ENCODE data around the gene HDAC4. TPM values are rescaled to one million over a fixed set of nuclear protein-coding genes. Genes with fewer than 3 reads are reported as not detected.

The HDAC4 gene
- total RNA-seq, 1 experiment from 2014 or later = 32.0 TPM

GRCh38 chr2:239271882-239272281 lies 128.9 kb downstream of the HDAC4 start:
- H3K56ac ChIP-seq (ENCODE audit: insufficient read length, low read depth, low read length) = no peak overlapping the region
- TF ChIP-seq CTCF (conservative IDR thresholded peaks at IDR 0.05) = no peak
- H2BK120ac ChIP-seq (ENCODE audit: low read depth, low read length, poor library complexity, severe bottlenecking) = no peak overlapping the region
- H3K9me3 ChIP-seq (ENCODE audit: control insufficient read depth, low read depth, low read length) = no peaks in the 10 kb centered on the region
- H2BK20ac ChIP-seq (ENCODE audit: low read depth, low read length, poor library complexity, severe bottlenecking) = no peak overlapping the region
- no peak overlapping the region for H3K9ac ChIP-seq (ENCODE audit: extremely low read depth, insufficient read length, low read length)
- no peaks in the 10 kb centered on the region for H3K27me3 Mint-ChIP-seq (ENCODE audit: low read depth)
- H4K91ac ChIP-seq (ENCODE audit: insufficient read length, low read depth, low read length) = no peak overlapping the region
- H2BK5ac ChIP-seq (ENCODE audit: insufficient read length, low read length) = no peak overlapping the region
- no peak overlapping the region for H2AFZ ChIP-seq (ENCODE audit: low read length)
- no peaks in the 10 kb centered on the region for H3K4me1 ChIP-seq (ENCODE audit: insufficient read depth, low read length)
- H3K23ac ChIP-seq (ENCODE audit: insufficient read length, low read depth, low read length) = no peak overlapping the region
- no peak overlapping the region for H4K5ac ChIP-seq (ENCODE audit: insufficient read length, low read depth, low read length)
- peak overlapping the region in 1 of 3 experiments; percentile 73; a peak in 1 of 7 replicates for H3K27ac Mint-ChIP-seq
- H3K79me1 ChIP-seq (ENCODE audit: insufficient read depth, low read depth, low read length, poor library complexity, severe bottlenecking) = no peaks in the 10 kb centered on the region
- H3K36me3 Mint-ChIP-seq (ENCODE audit: insufficient read depth in 1 of 3, low read depth in 3 of 3) = no peaks in the 10 kb centered on the region; a peak in 1 of 7 replicates
- DNase-seq = no peak
- no peaks in the 10 kb centered on the region for H4K20me1 ChIP-seq (ENCODE audit: control insufficient read depth, insufficient read depth, insufficient read length)
- no peak overlapping the region for H3K4ac ChIP-seq (ENCODE audit: low read depth, low read length)
- no peak overlapping the region for H3K18ac ChIP-seq (ENCODE audit: insufficient read length, low read depth, low read length)
- H3K4me2 ChIP-seq (ENCODE audit: insufficient read depth, insufficient read length, low read length) = no peak overlapping the region
- no peak overlapping the region for H3K4me3 Mint-ChIP-seq
- no peak overlapping the region for H3T11ph ChIP-seq (ENCODE audit: low read length)
- H2BK15ac ChIP-seq (ENCODE audit: low read depth, low read length) = no peak overlapping the region
- H3K79me2 ChIP-seq (ENCODE audit: insufficient read depth, low read length) = peaks cover 6% of the 10 kb centered on the region; the same call in 1 of the 2 replicates
- WGBS (ENCODE audit: extremely low coverage, insufficient read length, low lambda C conversion rate) = no CpG with 5 or more reads among the region's 5 CpGs
- no peak overlapping the region for H4K8ac ChIP-seq (replicated peaks; ENCODE audit: insufficient read length, low read depth, low read length)
- H3K14ac ChIP-seq (ENCODE audit: insufficient read depth, low read length) = no peak overlapping the region
- peaks cover 58 to 61% of the 10 kb centered on the region in 2 experiments for H3K4me1 Mint-ChIP-seq
- H3K9me3 Mint-ChIP-seq = no peaks in the 10 kb centered on the region
- no peak overlapping the region for H3K27ac ChIP-seq (ENCODE audit: insufficient read length, low read depth, low read length)
- no peaks in the 10 kb centered on the region for H3K27me3 ChIP-seq (ENCODE audit: insufficient read depth, low read length)
- no peak overlapping the region for H2BK12ac ChIP-seq (ENCODE audit: insufficient read length, low read depth, low read length)
- no peaks in the 10 kb centered on the region for H3K23me2 ChIP-seq (ENCODE audit: insufficient read length, low read depth, low read length, poor library complexity, severe bottlenecking)
- H2AK5ac ChIP-seq (ENCODE audit: insufficient read length, low read length) = no peak overlapping the region
